Medulla oblongata (tissue), 1 donor: ENCODE results near the gene VRK1.

Experiments
- DNase-seq: peaks from one replicate; pipeline ENCODE4 v3.0.0-alpha.2; 2015; ENCODE audit errors: extremely low spot score

VRK1 gene

GRCh38 chr14:96826818-96827217 lies 29.6 kb downstream of the VRK1 start:
- DNase-seq: no peak

- no peak for DNase-seq
These were observed 30.1 kb downstream of the VRK1 start for GRCh38 chr14:96827290-96827689.

- no peak for DNase-seq
These were observed 32.6 kb downstream of the VRK1 start for GRCh38 chr14:96829791-96830190.

GRCh38 chr14:96830946-96831345 lies 33.8 kb downstream of the VRK1 start:
- DNase-seq: no peak

DNA sequence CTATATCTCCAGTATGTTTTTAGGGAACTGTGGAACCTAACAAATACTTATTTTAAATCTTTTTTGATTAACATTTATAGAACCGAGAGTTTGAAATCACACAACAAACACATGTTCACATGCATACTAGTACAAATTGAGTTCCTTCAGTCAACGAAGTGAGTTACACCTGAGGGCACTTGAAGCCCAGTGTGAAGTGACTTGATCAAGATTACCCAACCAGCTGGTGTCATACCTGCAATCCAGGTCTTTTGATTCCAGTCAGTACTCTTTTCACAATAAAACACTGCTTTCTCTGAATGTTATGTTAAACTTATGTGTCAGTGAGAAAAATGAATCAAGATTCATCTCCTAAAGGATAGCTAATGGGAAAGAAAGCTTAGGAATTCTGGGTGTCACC lies 35.2 kb downstream of the VRK1 start:
- no peak for DNase-seq

- DNase-seq: no peak
These were observed 41.3 kb downstream of the VRK1 start for GRCh38 chr14:96838449-96838848.

DNA sequence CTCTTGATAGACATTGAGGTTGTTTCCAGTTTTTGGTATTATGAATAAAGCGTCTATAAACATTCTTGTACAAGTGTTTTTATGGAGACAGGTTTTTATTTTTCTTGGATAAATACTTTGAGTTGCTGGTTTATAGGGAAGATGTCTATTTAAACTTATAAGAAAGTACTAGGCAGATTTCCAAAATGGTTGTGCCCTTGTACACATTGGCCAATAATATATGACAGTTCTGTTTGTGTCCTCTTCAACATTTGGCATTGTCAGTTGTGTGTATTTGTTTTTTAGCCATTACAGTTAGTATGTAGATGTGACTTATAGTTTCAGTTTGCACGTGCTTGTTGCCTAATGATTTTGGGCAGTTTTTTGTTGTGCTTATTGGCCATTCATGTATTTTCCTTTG lies 42.1 kb downstream of the VRK1 start:
- no peak for DNase-seq

DNA sequence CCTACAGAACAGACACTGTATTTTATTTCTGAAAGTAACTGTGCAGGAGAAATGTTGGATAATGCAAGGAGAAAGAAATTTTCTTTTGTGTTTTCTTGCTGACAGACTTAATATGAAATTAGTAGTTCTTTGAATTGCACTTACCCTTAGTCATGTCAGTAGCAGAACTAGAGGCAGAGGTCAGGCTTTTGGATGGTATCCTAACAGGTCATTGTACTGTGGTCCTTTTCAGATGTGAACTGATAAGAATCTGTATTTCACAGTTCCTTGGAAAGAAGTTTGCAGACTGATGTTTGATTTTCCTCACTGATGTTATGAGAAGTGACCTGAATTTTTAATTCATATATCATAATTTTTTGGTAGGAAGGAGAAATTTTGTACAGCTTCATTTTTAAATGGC lies 46.0 kb downstream of the VRK1 start:
- DNase-seq: no peak

GRCh38 chr14:96844857-96845570 lies 47.8 kb downstream of the VRK1 start:
- DNase-seq: no peak

DNA sequence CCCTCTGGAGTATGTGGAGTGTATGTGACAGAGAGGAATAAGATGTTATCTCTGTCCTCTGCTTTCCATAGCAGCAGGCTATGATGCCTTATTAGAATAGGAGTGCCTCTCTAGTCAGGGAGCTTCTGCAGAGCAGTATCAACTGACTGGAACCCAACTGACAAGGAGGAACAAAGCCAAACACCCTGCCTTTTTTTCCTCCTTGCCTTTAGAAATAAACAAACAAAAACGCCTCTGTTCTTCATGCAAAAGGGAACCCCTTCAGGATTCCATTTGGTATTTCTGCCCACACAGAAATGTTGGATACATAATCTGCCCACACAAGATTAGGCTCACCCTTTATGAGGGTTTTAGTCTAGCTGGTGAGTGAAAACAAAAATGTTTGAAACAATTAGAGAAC lies 50.3 kb downstream of the VRK1 start:
- no peak for DNase-seq

GRCh38 chr14:96848011-96848410 lies 50.8 kb downstream of the VRK1 start:
- DNase-seq: no peak

GRCh38 chr14:96849733-96850132 lies 52.6 kb downstream of the VRK1 start:
- DNase-seq: no peak

DNA sequence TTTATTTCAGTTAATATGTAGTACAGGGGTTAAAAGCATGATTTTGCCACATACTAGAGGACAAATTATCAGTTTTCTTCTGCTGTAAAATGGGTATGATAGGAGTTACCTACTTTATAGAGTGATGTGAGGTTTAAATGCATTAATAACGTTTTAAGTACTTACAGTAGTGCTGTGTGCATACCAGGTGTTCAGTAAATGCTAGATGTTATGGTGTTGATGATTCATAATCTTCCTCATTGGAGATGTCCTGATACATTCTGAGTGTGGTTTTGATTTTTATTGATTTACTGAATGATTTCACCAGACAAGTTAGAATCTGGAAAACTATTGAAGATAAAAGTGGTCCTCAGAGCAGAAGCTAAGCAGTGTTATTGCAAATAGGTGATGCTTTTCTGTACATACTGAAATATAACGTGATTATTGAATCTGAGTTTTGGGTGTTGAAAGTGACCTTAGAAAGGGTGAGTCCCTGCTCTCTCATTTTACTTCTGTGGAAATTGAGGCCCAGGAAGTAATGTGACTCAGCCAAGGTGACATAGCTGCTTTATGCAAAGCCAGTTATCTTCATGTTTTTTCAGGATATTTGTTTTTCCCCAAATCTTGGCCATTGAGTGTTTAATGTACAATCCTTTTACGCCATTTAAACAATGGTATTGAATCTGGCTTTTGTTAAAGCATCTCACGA lies 54.7 kb downstream of the VRK1 start:
- no peak for DNase-seq

GRCh38 chr14:96852823-96853422 lies 55.7 kb downstream of the VRK1 start:
- peak; percentile 30 for DNase-seq

GRCh38 chr14:96858643-96859042 lies 61.5 kb downstream of the VRK1 start:
- DNase-seq: no peak

DNA sequence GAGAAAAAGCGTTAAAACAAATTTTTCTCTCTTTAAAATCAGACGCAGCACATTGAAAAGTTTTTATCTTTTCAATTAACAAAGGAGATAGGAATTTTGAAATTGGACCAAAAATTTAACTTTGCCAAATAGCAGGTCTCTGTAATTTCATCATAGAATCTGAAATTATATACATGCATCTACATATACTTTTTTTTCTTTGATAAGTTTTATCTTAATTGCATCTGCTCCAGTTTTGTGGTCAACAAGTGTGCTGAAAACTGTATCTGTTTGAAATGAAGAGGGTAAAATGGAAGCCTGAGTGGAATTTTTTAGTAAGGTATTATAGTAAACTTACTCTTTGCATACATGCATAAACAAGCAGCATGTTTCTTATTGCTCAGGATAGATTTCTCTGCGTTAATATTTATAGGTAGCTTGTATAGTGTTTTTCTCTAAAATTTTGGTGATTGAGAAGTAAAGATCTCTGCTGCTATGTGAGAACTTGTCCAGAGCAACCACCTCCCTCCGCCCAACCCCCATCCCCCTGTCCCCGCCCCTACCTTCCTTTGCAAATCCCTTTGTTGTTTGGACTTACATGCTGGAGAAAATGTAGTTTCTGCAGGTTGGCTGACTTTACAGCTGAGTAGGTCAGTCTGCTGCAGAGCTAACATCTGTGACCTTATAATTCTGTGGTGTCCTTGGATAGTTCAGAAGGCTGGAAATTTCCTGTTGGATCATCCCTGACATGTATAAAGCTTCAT lies 64.6 kb downstream of the VRK1 start:
- no peak for DNase-seq

GRCh38 chr14:96863327-96863985 lies 66.3 kb downstream of the VRK1 start:
- peak; percentile 40 for DNase-seq

DNA sequence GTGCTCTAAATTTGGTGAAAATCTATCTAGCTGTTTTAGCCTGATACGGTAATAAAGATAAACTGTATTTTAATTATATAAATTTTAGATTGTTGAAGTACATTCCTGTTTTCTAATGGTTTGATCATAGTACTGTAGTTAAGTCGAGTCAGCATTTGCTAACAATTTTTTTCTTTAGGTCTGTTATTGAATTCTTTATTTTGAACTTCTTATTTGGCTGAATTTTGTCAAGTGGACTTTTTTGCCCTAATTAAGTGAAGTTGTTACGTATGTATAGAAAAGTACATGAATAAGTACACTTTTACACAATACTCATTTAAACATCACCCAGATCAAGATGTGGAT lies 66.8 kb downstream of the VRK1 start:
- no peak for DNase-seq

- DNase-seq: no peak
These were observed 70.5 kb downstream of the VRK1 start for GRCh38 chr14:96867634-96868033.

- DNase-seq: no peak
These were observed 76.9 kb downstream of the VRK1 start for GRCh38 chr14:96874127-96874526.

- no peak for DNase-seq
These were observed 79.6 kb downstream of the VRK1 start for GRCh38 chr14:96876747-96877146.

GRCh38 chr14:96881713-96882112 lies 84.5 kb downstream of the VRK1 start:
- DNase-seq: no peak
